Upper lobe of right lung (tissue), 1 donor: Measurements from ENCODE around the gene SACM1L. TPM values are rescaled to one million over a fixed set of nuclear protein-coding genes. Genes with fewer than 3 reads are reported as not detected.

Experiments
- ATAC-seq: fragments of 200-7000 bp; cut with Tn5 transposase; one replicate; pipeline ENCODE4 v1.9.1; 2020; ENCODE audit warnings: mild to moderate bottlenecking, moderate library complexity
- DNase-seq: peaks from one replicate; pipeline ENCODE4 v3.0.0-alpha.2; 2020
- H3K27ac ChIP-seq: fragments of 200-600 bp; one replicate; pipeline ENCODE4 v1.8.0; 2022
- H3K27me3 ChIP-seq: fragments of 200-600 bp; one replicate; pipeline ENCODE4 v1.8.0; 2022; ENCODE audit warnings: mild to moderate bottlenecking
- H3K36me3 ChIP-seq: fragments of 200-600 bp; one replicate; pipeline ENCODE4 v1.8.0; 2022
- H3K4me1 ChIP-seq: fragments of 200-600 bp; one replicate; pipeline ENCODE4 v1.8.0; 2022
- H3K4me3 ChIP-seq: fragments of 200-600 bp; one replicate; pipeline ENCODE4 v1.8.0; 2022; ENCODE audit warnings: mild to moderate bottlenecking
- H3K9me3 ChIP-seq: fragments of 200-600 bp; one replicate; pipeline ENCODE4 v1.8.0; 2022
- CTCF ChIP-seq: fragments of 200-600 bp; IDR thresholded peaks from one replicate; pipeline ENCODE4 v1.8.0; 2022; ENCODE audit warnings: antibody characterized with exemption
- intact Hi-C: fragments of 100-400 bp; cut with DNase I; formaldehyde crosslinking; loops from one replicate; pipeline ENCODE4 v1.11.0; 2022
- long read RNA-seq: library from polyadenylated mRNA; unstranded; transcript quantifications from one replicate; pipeline ENCODE4 v2.0.0, GENCODE V29; 2021
- total RNA-seq: library from RNA; stranded (reverse); fragmentation: NEBNext Ultra II Directional; extraction: Animal tissue kit (Norgen Biotek cat#: 25700); gene quantifications from one replicate; pipeline ENCODE4 v1.2.1, GENCODE V29; 2021
- donor health status: DM: no; HTN: yes; CAD: no; lungs with severe emphysema.

SACM1L gene
- total RNA-seq, result 77.1 TPM
- long read RNA-seq, transcript SACM1L-205 (19 exons, 2,013 nt), result minor isoform, 6 of 130 reads
- long read RNA-seq, transcript SACM1L-209 (4 exons, 854 nt), result minor isoform, 5 of 130 reads
- long read RNA-seq, transcript SACM1L-201 (20 exons, 3,723 nt), result major isoform, 101 of 130 reads
- long read RNA-seq, partial matches to known transcripts, result 1 of 130 reads
- long read RNA-seq, other reads (novel, unspliced or antisense), result 13 of 130 reads

- peak within 1 kb of the TSS; percentile 96 for H3K4me3 ChIP-seq
- ATAC-seq (peak; percentile 97), DNase-seq (peak; percentile 99)
- H3K27ac ChIP-seq, result peak within 1 kb of the TSS; percentile 92
- peaks cover 4% of the 10 kb centered on the region for H3K36me3 ChIP-seq
- intact Hi-C loops, result no loop called here
- no peaks in the 10 kb centered on the region for H3K9me3 ChIP-seq
- no peak for TF ChIP-seq CTCF
- H3K4me1 ChIP-seq, result peaks cover 37% of the 10 kb centered on the region
- H3K27me3 ChIP-seq, result no peaks in the 10 kb centered on the region
Measured at GRCh38 chr3:45688882-45689786, at the start of gene SACM1L. Gene SACM1L, plus strand, starts transcription at chr3:45689396. Its CDS starts 70 bp downstream, at chr3:45689466.

GRCh38 chr3:45640091-45640507, 49.1 kb upstream of the SACM1L start:
- Histone ChIP-seq H3K27ac (peak overlapping the region; percentile 63), H3K9me3 (no peaks in the 10 kb centered on the region), H3K4me1 (peaks cover 51% of the 10 kb centered on the region), H3K36me3 (peaks cover 20% of the 10 kb centered on the region), H3K27me3 (no peaks in the 10 kb centered on the region), H3K4me3 (no peak overlapping the region)
- ATAC-seq (peak; percentile 1), DNase-seq (no peak)
- intact Hi-C loops, result no loop called here
- no peak for TF ChIP-seq CTCF

- Histone ChIP-seq H3K4me3 (no peak overlapping the region), H3K4me1 (peaks cover 53% of the 10 kb centered on the region), H3K27me3 (no peaks in the 10 kb centered on the region), H3K9me3 (no peaks in the 10 kb centered on the region), H3K36me3 (peaks cover 20% of the 10 kb centered on the region), H3K27ac (peak overlapping the region; percentile 63)
- DNase-seq (peak; percentile 46), ATAC-seq (no peak)
- intact Hi-C loops, result no loop called here
- no peak for TF ChIP-seq CTCF
Measured at GRCh38 chr3:45640724-45641361, 48.4 kb upstream of the SACM1L start.

- H3K36me3 ChIP-seq, result peaks cover 12% of the 10 kb centered on the region
- H3K4me3 ChIP-seq, result no peak overlapping the region
- no peaks in the 10 kb centered on the region for H3K9me3 ChIP-seq
- ATAC-seq (no peak), DNase-seq (no peak)
- peaks cover 60% of the 10 kb centered on the region for H3K4me1 ChIP-seq
- intact Hi-C loops, result no loop called here
- peak overlapping the region; percentile 63 for H3K27ac ChIP-seq
- H3K27me3 ChIP-seq, result no peaks in the 10 kb centered on the region
- no peak for TF ChIP-seq CTCF
Measured at GRCh38 chr3:45641756-45642155, 47.4 kb upstream of the SACM1L start.

GRCh38 chr3:45642731-45643152, 46.5 kb upstream of the SACM1L start:
- Histone ChIP-seq H3K4me3 (no peak overlapping the region), H3K9me3 (no peaks in the 10 kb centered on the region), H3K4me1 (peaks cover 69% of the 10 kb centered on the region), H3K36me3 (peaks cover 2% of the 10 kb centered on the region), H3K27me3 (no peaks in the 10 kb centered on the region), H3K27ac (peak overlapping the region; percentile 63)
- intact Hi-C loops, result no loop called here
- DNase-seq (peak; percentile 91), ATAC-seq (peak; percentile 86)
- TF ChIP-seq CTCF, result no peak
